WTC11 (cell line): ENCODE results near the gene TST.

Experiments used
- AFF4 ChIP-seq: sonication (generic); formaldehyde crosslinking; IDR thresholded peaks from 2 replicates; pipeline ENCODE4 v1.8.1; 2023; ENCODE audit warnings: mild to moderate bottlenecking, missing genetic modification reagents, borderline replicate concordance
- CTCF ChIP-seq: fragments of 200-600 bp; IDR thresholded peaks from 2 replicates; pipeline ENCODE4 v1.8.0; 2022; ENCODE audit warnings: antibody characterized with exemption
- IRF2 ChIP-seq: sonication (generic); formaldehyde crosslinking; IDR thresholded peaks from 2 replicates; pipeline ENCODE4 v1.8.0; 2022; ENCODE audit warnings: low read depth, missing genetic modification reagents, borderline replicate concordance
- NFYB ChIP-seq: sonication (generic); formaldehyde crosslinking; conservative IDR thresholded peaks from 2 replicates; pipeline ENCODE4 v1.8.0; 2022; ENCODE audit warnings: low read depth, missing genetic modification reagents
- PRDM15 ChIP-seq: sonication (generic); formaldehyde crosslinking; IDR thresholded peaks from 2 replicates; pipeline ENCODE4 v1.8.0; 2022; ENCODE audit warnings: missing genetic modification reagents
- SP1 ChIP-seq: sonication (generic); formaldehyde crosslinking; conservative IDR thresholded peaks from 2 replicates; pipeline ENCODE4 v1.8.1; 2022; ENCODE audit warnings: missing genetic modification reagents
- TP53 ChIP-seq: sonication (generic); formaldehyde crosslinking; IDR thresholded peaks from 2 replicates; pipeline ENCODE4 v1.8.1; 2023; ENCODE audit warnings: mild to moderate bottlenecking, missing genetic modification reagents
- USF1 ChIP-seq: sonication (generic); formaldehyde crosslinking; IDR thresholded peaks from 2 replicates; pipeline ENCODE4 v1.8.0; 2022; ENCODE audit warnings: mild to moderate bottlenecking, missing genetic modification reagents
- ZNF219 ChIP-seq: sonication (generic); formaldehyde crosslinking; IDR thresholded peaks from 2 replicates; pipeline ENCODE4 v1.8.0; 2023; ENCODE audit warnings: missing genetic modification reagents, mild to moderate bottlenecking, borderline replicate concordance

GRCh38 chr22:37010174-37010573 is 9.1 kb downstream of the TST start:
- TF ChIP-seq CTCF: no peak
- no peak for TF ChIP-seq ZNF219
- TF ChIP-seq IRF2 (CRISPR knock-in tag): no peak
- no peak for TF ChIP-seq PRDM15 (CRISPR knock-in tag)
- no peak for TF ChIP-seq NFYB (CRISPR knock-in tag)
- no peak for TF ChIP-seq AFF4 (CRISPR knock-in tag)
- TF ChIP-seq USF1: no peak
- TF ChIP-seq SP1 (CRISPR knock-in tag): no peak
- no peak for TF ChIP-seq TP53 (CRISPR knock-in tag)
